HepG2 (cell line): ENCODE data around the gene GHR. TPM values are rescaled to one million over a fixed set of nuclear protein-coding genes. Genes with fewer than 3 reads are reported as not detected.

Source experiments
- ATAC-seq: fragments of 200-7000 bp; cut with Tn5 transposase; 3 replicates; pipeline ENCODE4 v1.9.1; 2020; ENCODE audit warnings: mild to moderate bottlenecking, moderate library complexity
- BruUV-seq: library from RNA; stranded (reverse); fragments of 400-500 nt; replicated peaks from 2 replicates; lab custom pipeline; 2021; lab: Mats Ljungman, UMichigan
- CTCF ChIA-PET: fragments of 300-600 bp; formaldehyde crosslinking; extraction: SDS; loops from one replicate; lab custom pipeline; 2021; ENCODE audit warnings: low total read pairs, inconsistent platforms, low intra/inter-chr PET ratio; lab: Yijun Ruan, JAX
- POLR2A ChIA-PET: fragments of 350-600 bp; sonication (Branson Sonifier 250); formaldehyde crosslinking; loops from one replicate; lab custom pipeline; 2020; ENCODE audit warnings: antibody characterized with exemption, inconsistent platforms; lab: Yijun Ruan, JAX
- DNase-seq: peaks from one replicate; pipeline ENCODE4 v3.0.0-alpha.2; 2015; ENCODE audit warnings: low spot score
- FAIRE-seq: peaks from 3 replicates; lab custom pipeline; 2011; peaks lifted over from hg19 to GRCh38; lab: Jason Lieb, UNC
- H2AFZ ChIP-seq: one replicate; pipeline ENCODE4 v1.6.1; 2011; ENCODE audit warnings: low read length, inconsistent platforms
- H3K27ac ChIP-seq: fragments of 300-600 bp; 3 replicates; pipeline ENCODE4 v1.8.0; 2011; ENCODE audit warnings: mixed run types, mild to moderate bottlenecking, mixed read lengths, low read length, inconsistent platforms; ENCODE audit not compliant: insufficient read depth; ENCODE audit errors: extremely low read length
- H3K27me3 ChIP-seq, 2 experiments: fragments of 200-600 bp in 1 of 2; 2 replicates in 1 of 2; 3 replicates in 1 of 2; pipeline versions ENCODE4 v1.6.0 to v1.8.0; 2011; ENCODE audit warnings: low read length in 2 of 2, mild to moderate bottlenecking in 2 of 2, moderate library complexity in 2 of 2, inconsistent platforms in 1 of 2; ENCODE audit not compliant: insufficient read depth in 2 of 2, control insufficient read depth in 1 of 2
- H3K36me3 ChIP-seq, 2 experiments: fragments of 200-600 bp in 1 of 2; replicated peaks in 1 of 2; 2 replicates in 1 of 2; 3 replicates in 1 of 2; pipeline versions ENCODE4 v1.5.1 to v1.8.0; 2011; ENCODE audit warnings: low read length in 2 of 2, inconsistent platforms in 1 of 2; ENCODE audit not compliant: insufficient read depth in 2 of 2, control insufficient read depth in 1 of 2
- H3K4me1 ChIP-seq: 2 replicates; pipeline ENCODE4 v1.5.1; 2012; ENCODE audit warnings: low read length, inconsistent platforms; ENCODE audit not compliant: insufficient read depth
- H3K4me2 ChIP-seq: 2 replicates; pipeline ENCODE4 v1.6.0; 2011; ENCODE audit warnings: low read depth, low read length, inconsistent platforms
- H3K4me3 ChIP-seq, 3 experiments: fragments of 200-600 bp in 1 of 3; sonication (generic), shearing (Covaris generic) in 1 of 3; replicated peaks in 1 of 3; 2 replicates each; pipeline ENCODE4 v1.5.1; 2011 to 2016; ENCODE audit warnings: low read length in 3 of 3, inconsistent platforms in 2 of 3, low read depth in 2 of 3, mild to moderate bottlenecking in 2 of 3, control low read depth in 1 of 3, mixed read lengths in 1 of 3; ENCODE audit not compliant: insufficient read depth in 1 of 3
- H3K79me2 ChIP-seq: one replicate; pipeline ENCODE4 v1.6.1; 2011; ENCODE audit warnings: low read length, inconsistent platforms; ENCODE audit not compliant: insufficient read depth
- H3K9ac ChIP-seq: 2 replicates; pipeline ENCODE4 v1.6.0; 2011; ENCODE audit warnings: mild to moderate bottlenecking, low read depth, low read length, inconsistent platforms; ENCODE audit not compliant: insufficient read depth
- H3K9me3 ChIP-seq: 2 replicates; pipeline ENCODE4 v1.5.1; 2012; ENCODE audit warnings: mild to moderate bottlenecking, low read length
- H4K20me1 ChIP-seq: 2 replicates; pipeline ENCODE4 v1.6.0; 2011; ENCODE audit warnings: inconsistent platforms, mild to moderate bottlenecking, low read length, moderate library complexity; ENCODE audit not compliant: insufficient read depth
- CEBPB ChIP-seq: IDR thresholded peaks from 2 replicates; pipeline ENCODE4 v1.6.1; 2011; ENCODE audit warnings: low read depth, low read length, improper control_type of control experiment, borderline replicate concordance
- ELF3 ChIP-seq: IDR thresholded peaks from 2 replicates; pipeline ENCODE4 v1.6.1; 2016; ENCODE audit warnings: missing genetic modification reagents, missing compliant biosample characterization
- ERF ChIP-seq: IDR thresholded peaks from 2 replicates; pipeline ENCODE4 v1.6.1; 2018; ENCODE audit warnings: missing biosample characterization, missing genetic modification reagents
- GATAD2A ChIP-seq: IDR thresholded peaks from 2 replicates; pipeline ENCODE4 v1.6.1; 2016
- HOXA5 ChIP-seq: sonication (generic); formaldehyde crosslinking; IDR thresholded peaks from 2 replicates; pipeline ENCODE4 v1.4.0; 2020; ENCODE audit warnings: missing genetic modification reagents
- IRF2 ChIP-seq: IDR thresholded peaks from 2 replicates; pipeline ENCODE4 v1.6.1; 2018; ENCODE audit warnings: missing genetic modification reagents, missing compliant biosample characterization
- MAFK ChIP-seq, 2 experiments: IDR thresholded peaks in 1 of 2; conservative IDR thresholded peaks in 1 of 2; 2 replicates each; pipeline ENCODE4 v1.6.1; 2011; ENCODE audit warnings: improper control_type of control experiment in 2 of 2, low read length in 2 of 2
- MBD4 ChIP-seq: IDR thresholded peaks from 2 replicates; pipeline ENCODE4 v1.6.1; 2012; ENCODE audit warnings: low read length, inconsistent platforms, borderline replicate concordance
- MIXL1 ChIP-seq: IDR thresholded peaks from 2 replicates; pipeline ENCODE4 v1.6.1; 2016
- MTF2 ChIP-seq: sonication (generic); formaldehyde crosslinking; IDR thresholded peaks from 2 replicates; pipeline ENCODE4 v1.5.0; 2020; ENCODE audit warnings: missing genetic modification reagents, borderline replicate concordance
- RAD21 ChIP-seq: fragments of 450-650 bp; formaldehyde crosslinking; IDR thresholded peaks from 2 replicates; pipeline ENCODE4 v1.5.0; 2020; ENCODE audit warnings: mild to moderate bottlenecking
- RXRB ChIP-seq: IDR thresholded peaks from 2 replicates; pipeline ENCODE4 v1.6.1; 2016; ENCODE audit warnings: borderline replicate concordance, missing genetic modification reagents, missing compliant biosample characterization
- SMAD9 ChIP-seq: sonication (generic); formaldehyde crosslinking; IDR thresholded peaks from 2 replicates; pipeline ENCODE4 v1.5.1; 2020; ENCODE audit warnings: mild to moderate bottlenecking, missing genetic modification reagents
- SMC3 ChIP-seq: IDR thresholded peaks from 2 replicates; pipeline ENCODE4 v1.6.1; 2011; ENCODE audit warnings: low read length, improper control_type of control experiment
- WIZ ChIP-seq: sonication (generic); formaldehyde crosslinking; IDR thresholded peaks from 2 replicates; pipeline ENCODE4 v1.5.1; 2020; ENCODE audit warnings: mild to moderate bottlenecking, missing genetic modification reagents
- XRCC5 ChIP-seq: fragments of 200-400 bp; formaldehyde crosslinking; optimal IDR thresholded peaks from 2 replicates; pipeline ENCODE3; 2017; ENCODE audit warnings: mild to moderate bottlenecking, low read length
- ZBTB33 ChIP-seq: sonication (generic); formaldehyde crosslinking; IDR thresholded peaks from 2 replicates; pipeline ENCODE4 v1.4.0; 2020; ENCODE audit warnings: missing genetic modification reagents
- ZNF124 ChIP-seq: sonication (generic); formaldehyde crosslinking; IDR thresholded peaks from 2 replicates; pipeline ENCODE4 v1.4.0; 2020; ENCODE audit warnings: missing genetic modification reagents
- ZNF232 ChIP-seq: sonication (generic); formaldehyde crosslinking; IDR thresholded peaks from 2 replicates; pipeline ENCODE4 v1.4.0; 2020; ENCODE audit warnings: missing genetic modification reagents, borderline replicate concordance
- ZNF772 ChIP-seq: sonication (generic); formaldehyde crosslinking; IDR thresholded peaks from 2 replicates; pipeline ENCODE4 v1.5.0; 2020; ENCODE audit warnings: mild to moderate bottlenecking, missing genetic modification reagents
- WGBS: methylation state at CpG from one replicate; pipeline ENCODE4 v1.1.6; 2017; ENCODE audit warnings: low lambda C conversion rate; 5-methylcytosine and 5-hydroxymethylcytosine counted together
- in situ Hi-C: cut with HindIII; loops from 2 replicates; pipeline ENCODE4 v1.10.0; 2017; ENCODE audit warnings: low pct_unique_long_range_greater_than_20kb; ENCODE audit not compliant: extremely low pct_ligation_motif_present
- intact Hi-C: fragments of 100-400 bp; cut with micrococcal nuclease; formaldehyde crosslinking; loops from one replicate; pipeline ENCODE4 v1.10.0; 2022; ENCODE audit not compliant: unreplicated experiment
- polyA plus RNA-seq, 8 experiments: library from polyadenylated mRNA; depleted of rRNA in 3 of 8; stranded (reverse) in 7 of 8; unstranded in 1 of 8; fragments of >200 nt; fragmentation: Illumina TruSeq in 4 of 8; extraction: Trizol in 4 of 8; gene quantifications; 2 replicates each; pipeline versions ENCODE4 v1.2.1 to v1.2.3, GENCODE V29; 2011 to 2016; ENCODE audit warnings: low read depth in 4 of 8, missing spikeins in 1 of 8, mixed read lengths in 1 of 8; ENCODE audit not compliant: insufficient read depth in 1 of 8
- total RNA-seq, 5 experiments: library from RNA; depleted of rRNA; stranded (reverse); fragments of >200 nt; fragmentation: Illumina TruSeq; extraction: Trizol; gene quantifications; 2 replicates each; pipeline ENCODE4 v1.2.3, GENCODE V29; 2016; ENCODE audit warnings: low read depth in 1 of 5
- TF ChIP-seq, protein P1 (sequence below): IDR thresholded peaks from 2 replicates; pipeline ENCODE4 v1.6.1; 2018; ENCODE audit warnings: missing genetic modification reagents, mild to moderate bottlenecking, missing compliant biosample characterization
- TF ChIP-seq, protein P2 (sequence below): sonication (generic); formaldehyde crosslinking; IDR thresholded peaks from 2 replicates; pipeline ENCODE4 v1.4.0; 2020; ENCODE audit warnings: mild to moderate bottlenecking, missing genetic modification reagents

GHR gene
- total and polyA plus RNA-seq, 2 of the 13 experiments (the other 11 are each of a cell fraction or from before 2014, with no cell fraction given), result 0.07 TPM; not detected in 1

DNA sequence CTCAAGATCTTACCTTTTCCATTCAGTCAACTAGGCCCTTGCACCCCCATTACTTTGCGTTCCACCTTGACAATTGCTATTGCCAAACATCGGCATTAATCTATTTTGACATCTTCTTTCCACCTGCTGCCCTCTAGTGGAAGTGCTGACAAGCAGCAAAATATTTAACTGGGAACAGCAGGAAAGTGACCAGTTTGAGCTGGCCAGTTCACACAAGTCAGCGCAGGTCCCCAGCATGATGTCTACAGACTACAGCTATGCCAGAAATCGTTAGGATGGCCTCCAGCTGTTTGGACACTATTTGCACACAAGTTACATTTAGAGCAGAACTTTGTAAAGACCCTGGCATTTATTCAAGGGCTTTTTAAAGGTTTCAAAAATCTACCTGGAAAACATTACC lies 160.1 kb downstream of the GHR start:
- peak; percentile 85 for FAIRE-seq
- Histone ChIP-seq H3K9me3 (no peaks in the 10 kb centered on the region), H2AFZ (no peak overlapping the region), H3K36me3 (no peaks in the 10 kb centered on the region), H3K27ac (no peak overlapping the region), H3K4me2 (no peak overlapping the region), H3K4me3 (no peak overlapping the region), H3K27me3 (no peaks in the 10 kb centered on the region), H4K20me1 (no peaks in the 10 kb centered on the region), H3K9ac (no peak overlapping the region), H3K4me1 (no peaks in the 10 kb centered on the region), H3K79me2 (no peaks in the 10 kb centered on the region)
- no TSS peak for BruUV-seq
- DNase-seq, result peak; percentile 64
- WGBS, result 2% methylated on average over 4 of the region's 4 CpGs
- POLR2A ChIA-PET, result no interaction called here
- CTCF ChIA-PET, result interaction anchor here (0.7 to 2.0 kb wide), 5 partner anchors 160 to 726 kb away, joined by 3 to 11 read pairs (median 4); partner anchors contain the start of gene GHR
- intact Hi-C loops (loop anchor here (1.0 kb wide), 3 partner anchors 67 to 578 kb away; partner anchors contain the start of gene GHR), in situ Hi-C loops (loop anchor here (25.0 kb wide), 1 partner anchor 721 kb away; the partner anchor contains the start of gene OXCT1)
- ATAC-seq, result peak; percentile 94
- no peak for TF ChIP-seq SMAD9 (CRISPR knock-in tag)
- peak; percentile 40 to 45; a peak in 2 of 4 replicates for TF ChIP-seq MAFK (conservative IDR thresholded peaks at IDR 0.05 in 1 of 2, IDR thresholded peaks at IDR 0.05 in 1 of 2; ENCODE audit: low read length in 2 of 2)
- TF ChIP-seq MIXL1 (CRISPR knock-in tag), result peak; percentile 48; the same call in 1 of the 2 replicates
- TF ChIP-seq CEBPB, result peak; percentile 57; the same call in 1 of the 2 replicates
- TF ChIP-seq ERF (CRISPR knock-in tag), result peak; percentile 27; the same call in 1 of the 2 replicates
- TF ChIP-seq SMC3, result peak; percentile 85
- TF ChIP-seq ZNF772 (CRISPR knock-in tag), result no peak
- peak; percentile 69 for TF ChIP-seq RAD21 (CRISPR knock-in tag)
- 0 out of 2 replicates have a peak, but pooled peaks have one; percentile 22 for TF ChIP-seq ELF3 (CRISPR knock-in tag)
- TF ChIP-seq, protein P1, sequence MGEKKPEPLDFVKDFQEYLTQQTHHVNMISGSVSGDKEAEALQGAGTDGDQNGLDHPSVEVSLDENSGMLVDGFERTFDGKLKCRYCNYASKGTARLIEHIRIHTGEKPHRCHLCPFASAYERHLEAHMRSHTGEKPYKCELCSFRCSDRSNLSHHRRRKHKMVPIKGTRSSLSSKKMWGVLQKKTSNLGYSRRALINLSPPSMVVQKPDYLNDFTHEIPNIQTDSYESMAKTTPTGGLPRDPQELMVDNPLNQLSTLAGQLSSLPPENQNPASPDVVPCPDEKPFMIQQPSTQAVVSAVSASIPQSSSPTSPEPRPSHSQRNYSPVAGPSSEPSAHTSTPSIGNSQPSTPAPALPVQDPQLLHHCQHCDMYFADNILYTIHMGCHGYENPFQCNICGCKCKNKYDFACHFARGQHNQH, result 0 out of 2 replicates have a peak, but pooled peaks have one; percentile 27
- TF ChIP-seq HOXA5 (CRISPR knock-in tag), result 0 out of 2 replicates have a peak, but pooled peaks have one; percentile 52
- no peak for TF ChIP-seq WIZ (CRISPR knock-in tag)
- 0 out of 2 replicates have a peak, but pooled peaks have one; percentile 29 for TF ChIP-seq GATAD2A (CRISPR knock-in tag)
- TF ChIP-seq ZBTB33 (CRISPR knock-in tag), result no peak
- TF ChIP-seq XRCC5, result peak; percentile 30
- no peak for TF ChIP-seq ZNF232
- TF ChIP-seq, protein P2, sequence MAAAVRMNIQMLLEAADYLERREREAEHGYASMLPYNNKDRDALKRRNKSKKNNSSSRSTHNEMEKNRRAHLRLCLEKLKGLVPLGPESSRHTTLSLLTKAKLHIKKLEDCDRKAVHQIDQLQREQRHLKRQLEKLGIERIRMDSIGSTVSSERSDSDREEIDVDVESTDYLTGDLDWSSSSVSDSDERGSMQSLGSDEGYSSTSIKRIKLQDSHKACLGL (CRISPR knock-in tag), result no peak
- TF ChIP-seq MTF2, result 0 out of 2 replicates have a peak, but pooled peaks have one; percentile 41
- TF ChIP-seq RXRB, result peak; percentile 24; the same call in 1 of the 2 replicates
- peak; percentile 37; the same call in 1 of the 2 replicates for TF ChIP-seq ZNF124 (CRISPR knock-in tag)
- TF ChIP-seq MBD4, result no peak
- 0 out of 2 replicates have a peak, but pooled peaks have one; percentile 29 for TF ChIP-seq IRF2 (CRISPR knock-in tag)
